DLD1 (cell line): Measurements from ENCODE around the gene EPHB2.
"Not testable (repeated sequence)": the region's sequence is repeated elsewhere in the genome, so short reads cannot be mapped to it uniquely, and the experiment has no call there.

ENCODE experiments used
- in situ Hi-C: cut with HindIII; loops from 2 replicates; pipeline ENCODE4 v1.10.0; 2017; ENCODE audit warnings: low sequenced_read_pairs

EPHB2 gene

DNA sequence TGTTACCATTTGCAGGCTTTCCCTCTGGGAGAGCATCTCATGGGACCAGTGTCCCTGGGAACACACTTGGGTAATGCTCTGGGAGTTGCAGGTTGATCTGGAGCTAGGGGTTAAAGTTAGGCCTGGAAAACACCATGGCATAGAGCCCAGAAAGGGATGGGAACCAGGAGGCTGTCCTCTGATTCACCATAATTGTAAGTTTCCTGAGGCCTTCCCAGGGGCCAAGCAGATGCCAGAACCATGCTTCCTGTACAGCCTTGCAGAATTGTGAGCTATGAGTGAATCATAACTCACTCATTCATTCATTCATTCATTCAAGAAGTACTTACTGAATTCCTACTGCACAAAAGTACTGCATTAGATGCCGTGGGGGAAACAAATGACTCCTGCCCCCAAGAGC lies 212.0 kb downstream of the EPHB2 start:
- in situ Hi-C loops = no loop called here

DNA sequence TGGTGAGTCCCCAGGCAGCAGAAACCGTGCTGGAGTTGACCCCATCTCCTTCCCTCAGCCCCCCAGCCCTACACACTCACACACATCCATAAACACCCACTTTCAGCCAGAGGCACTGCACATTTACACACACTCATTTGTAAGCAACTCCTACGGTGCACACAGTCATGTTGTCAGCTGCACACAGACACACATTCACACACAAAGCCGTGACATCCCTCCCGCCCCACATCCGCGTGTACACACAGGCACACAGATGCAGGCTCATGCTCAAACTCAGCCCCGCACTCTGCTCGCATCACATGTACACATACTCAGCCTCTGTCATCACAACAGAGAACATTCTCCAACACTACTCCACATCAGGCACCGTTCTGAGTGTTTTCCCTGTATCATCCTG lies 214.5 kb downstream of the EPHB2 start:
- in situ Hi-C loops = no loop called here

DNA sequence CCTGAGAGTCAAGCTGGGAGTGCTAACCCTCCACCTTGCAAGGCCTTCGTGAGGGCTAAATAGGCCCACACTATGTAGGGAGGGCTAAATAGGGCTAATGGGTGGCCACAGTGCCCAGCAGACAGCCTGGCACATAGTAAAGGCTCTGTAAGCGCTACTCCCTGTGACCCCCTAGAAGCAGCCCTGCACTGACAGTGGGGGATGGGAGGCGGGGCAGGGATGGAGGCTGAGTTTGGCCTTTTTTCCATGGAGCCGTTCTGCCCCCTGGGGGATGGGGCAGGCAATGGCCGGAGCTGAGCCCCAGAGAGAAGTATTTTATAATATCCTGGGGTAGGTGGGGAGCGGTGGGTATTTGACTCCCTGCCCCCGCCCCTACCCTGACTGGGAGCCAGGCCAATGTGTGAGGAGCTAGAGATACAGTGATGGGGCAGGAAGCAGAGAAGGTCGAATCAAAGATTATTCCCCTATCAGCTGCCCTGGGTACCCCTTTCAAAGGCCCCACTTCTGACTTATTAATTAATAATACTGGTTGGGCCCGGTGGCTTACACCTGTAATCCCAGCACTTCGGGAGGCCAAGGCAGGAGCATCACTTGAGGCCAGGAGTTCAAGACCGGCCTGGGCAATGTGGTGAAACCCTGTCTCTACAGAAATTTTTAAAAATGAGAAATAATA lies 219.7 kb downstream of the EPHB2 start:
- in situ Hi-C loops = no loop called here

GRCh38 chr1:22932803-22933470 lies 222.3 kb downstream of the EPHB2 start:
- in situ Hi-C loops = no loop called here

DNA sequence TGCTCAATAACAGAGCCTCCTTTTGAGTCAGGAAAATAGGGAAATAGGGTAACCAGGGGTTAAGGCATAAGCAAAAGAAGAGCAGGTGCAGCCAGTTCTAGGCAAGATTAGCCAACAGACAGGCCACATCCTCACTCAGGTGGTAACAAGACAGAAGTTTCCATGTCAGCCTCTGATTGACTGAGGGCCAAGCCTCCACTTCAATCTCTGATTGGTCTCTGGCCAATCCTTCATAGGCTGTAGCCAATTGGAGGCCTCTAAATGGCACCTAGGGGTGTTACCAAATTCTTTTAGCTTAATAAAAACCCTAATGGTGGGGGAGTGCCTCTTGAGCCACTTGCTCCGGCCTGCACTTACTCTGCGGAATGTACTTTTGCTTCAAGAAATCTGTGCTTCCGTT lies 224.8 kb downstream of the EPHB2 start:
- in situ Hi-C loops = no loop called here

GRCh38 chr1:22936681-22937080 lies 226.0 kb downstream of the EPHB2 start:
- in situ Hi-C loops = no loop called here

DNA sequence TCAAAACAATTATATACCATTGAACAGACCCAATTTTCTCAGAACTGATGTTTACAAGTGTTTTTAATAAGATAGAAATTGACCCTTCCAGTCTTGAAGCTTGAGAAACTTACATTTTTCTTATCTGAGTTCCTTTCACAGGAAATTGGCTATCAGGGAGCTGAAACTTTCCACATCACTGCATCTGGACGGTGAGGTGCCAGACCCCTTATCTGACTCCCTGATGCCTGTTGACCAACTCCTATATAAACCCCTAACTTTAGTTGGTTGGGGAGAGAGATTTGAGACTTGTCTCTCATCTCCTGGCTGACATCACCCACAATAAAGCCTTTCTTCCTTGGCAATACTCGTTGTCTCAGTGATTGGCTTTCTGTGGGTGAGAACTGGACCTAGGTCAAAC lies 230.6 kb downstream of the EPHB2 start:
- in situ Hi-C loops = no loop called here

DNA sequence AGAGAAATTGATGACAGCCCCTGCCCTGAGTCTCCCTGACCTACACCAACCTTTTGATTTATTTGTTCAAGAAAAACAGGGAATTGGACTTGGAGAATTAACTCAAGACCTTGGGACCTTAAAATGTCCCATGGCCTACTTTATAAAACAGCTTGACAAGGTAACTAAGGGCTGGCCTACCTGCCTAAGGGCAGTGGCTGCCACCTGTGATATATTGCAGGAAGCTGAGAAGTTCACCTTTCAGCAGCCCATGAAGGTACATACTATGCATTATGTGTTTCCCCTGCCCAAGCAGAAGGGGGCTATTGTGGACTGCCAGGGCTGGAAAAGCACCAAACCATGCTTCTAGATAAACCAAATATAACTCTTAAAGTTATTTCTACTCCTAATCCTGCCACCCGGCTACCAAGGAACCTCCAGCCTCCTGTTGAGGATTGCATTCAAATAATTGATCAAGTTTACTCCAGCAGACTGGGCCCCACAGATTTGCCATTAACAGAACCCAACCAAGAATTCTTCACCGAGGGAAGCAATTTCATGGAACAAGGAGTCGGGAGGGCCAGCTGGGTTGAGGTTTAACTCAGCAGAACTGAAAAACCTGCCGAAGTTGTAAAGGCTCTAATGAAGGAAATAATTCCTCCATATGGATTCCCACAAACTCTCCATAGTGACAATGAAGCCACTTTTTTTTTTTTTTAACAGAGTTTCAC lies 233.9 kb downstream of the EPHB2 start:
- in situ Hi-C loops = no loop called here

- in situ Hi-C loops = not testable (repeated sequence)
Measured at GRCh38 chr1:22945171-22945570, 234.5 kb downstream of the EPHB2 start.

DNA sequence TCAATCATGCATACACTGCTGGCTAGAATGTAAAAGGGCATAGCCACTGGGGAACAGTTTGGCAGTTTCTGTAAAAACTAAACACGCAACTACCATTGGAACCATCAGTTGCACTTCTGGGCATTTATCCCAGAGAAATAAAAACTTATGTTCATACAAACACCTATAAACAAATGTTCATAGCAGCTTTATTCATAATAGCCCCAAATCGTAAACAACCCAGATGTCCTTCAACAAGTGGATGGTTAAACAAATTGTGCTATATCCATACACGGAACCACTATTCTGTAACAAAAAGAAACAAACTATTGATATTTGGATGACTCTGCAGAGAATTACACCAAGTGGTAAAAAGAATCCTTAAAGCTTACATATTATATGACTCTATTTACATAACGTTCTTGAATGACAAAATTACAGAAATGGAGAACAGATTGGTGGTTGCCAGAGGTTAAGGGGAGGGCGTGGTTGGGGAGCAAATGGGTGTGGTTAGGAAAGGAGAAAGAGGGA lies 239.2 kb downstream of the EPHB2 start:
- in situ Hi-C loops = no loop called here

- in situ Hi-C loops = no loop called here
Measured at GRCh38 chr1:22951796-22952195, 241.2 kb downstream of the EPHB2 start.

DNA sequence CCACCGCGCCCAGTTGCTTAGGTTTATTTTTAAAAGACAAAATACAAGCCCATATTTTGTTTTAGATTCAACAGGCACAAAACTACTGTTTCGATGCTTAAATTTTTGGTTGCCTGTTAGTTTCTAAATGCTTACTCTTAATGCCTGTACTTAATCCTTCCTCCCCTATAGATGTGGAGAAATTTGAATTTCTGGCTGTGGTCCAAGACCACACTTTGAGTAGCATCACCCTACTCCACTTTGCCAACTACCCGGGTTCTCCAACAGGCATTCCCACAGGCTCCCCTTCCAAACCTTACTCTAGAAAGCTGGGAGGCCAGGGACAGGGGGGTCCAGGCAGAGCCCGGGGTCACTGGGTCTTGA lies 242.0 kb downstream of the EPHB2 start:
- in situ Hi-C loops = no loop called here

- in situ Hi-C loops = no loop called here
Measured at GRCh38 chr1:22953057-22953739, 242.6 kb downstream of the EPHB2 start.

DNA sequence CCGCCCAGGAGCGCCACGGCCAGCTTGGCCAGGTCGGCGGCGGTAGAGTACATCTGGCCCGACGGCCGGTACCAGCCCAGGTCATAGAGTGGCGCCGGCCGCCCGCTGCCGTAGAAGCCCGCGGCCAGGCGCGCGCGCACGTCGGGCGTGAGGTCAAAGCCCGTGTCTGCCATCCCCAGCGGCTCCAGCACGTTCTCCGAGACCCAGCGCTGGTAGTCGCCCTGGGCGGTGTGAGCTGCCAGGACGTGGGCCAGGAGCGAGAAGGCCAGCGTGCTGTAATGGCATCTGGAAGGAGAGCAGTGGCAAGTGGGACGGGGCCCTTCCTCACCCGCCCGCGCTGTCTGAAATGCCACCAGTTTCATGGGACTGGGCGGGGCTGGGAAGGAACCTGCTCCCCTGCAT lies 243.1 kb downstream of the EPHB2 start:
- in situ Hi-C loops = no loop called here

GRCh38 chr1:22955146-22955545 lies 244.5 kb downstream of the EPHB2 start:
- in situ Hi-C loops = no loop called here

- in situ Hi-C loops = no loop called here
Measured at GRCh38 chr1:22957066-22957465, 246.4 kb downstream of the EPHB2 start.

DNA sequence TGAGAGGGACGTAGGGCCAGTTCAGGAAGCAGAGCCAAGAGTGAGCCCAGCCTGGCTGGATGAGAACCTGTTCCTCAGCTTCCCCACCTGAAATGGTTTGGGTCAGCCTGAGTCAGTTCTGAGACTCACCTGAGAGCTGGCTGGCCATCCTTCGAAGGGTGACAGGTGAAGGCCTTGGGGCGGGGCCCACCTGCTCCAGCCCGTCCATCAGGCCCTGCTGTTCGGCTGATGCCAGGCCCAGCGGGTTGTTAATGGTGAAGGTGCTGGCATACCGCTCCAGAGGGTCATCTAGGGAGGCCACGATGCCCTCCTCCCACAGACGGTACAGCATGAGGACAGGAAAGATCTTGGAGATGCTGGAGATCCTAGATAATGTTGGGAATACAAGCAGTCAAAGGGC lies 247.9 kb downstream of the EPHB2 start:
- in situ Hi-C loops = no loop called here

GRCh38 chr1:22959545-22960360 lies 249.1 kb downstream of the EPHB2 start:
- in situ Hi-C loops = no loop called here

DNA sequence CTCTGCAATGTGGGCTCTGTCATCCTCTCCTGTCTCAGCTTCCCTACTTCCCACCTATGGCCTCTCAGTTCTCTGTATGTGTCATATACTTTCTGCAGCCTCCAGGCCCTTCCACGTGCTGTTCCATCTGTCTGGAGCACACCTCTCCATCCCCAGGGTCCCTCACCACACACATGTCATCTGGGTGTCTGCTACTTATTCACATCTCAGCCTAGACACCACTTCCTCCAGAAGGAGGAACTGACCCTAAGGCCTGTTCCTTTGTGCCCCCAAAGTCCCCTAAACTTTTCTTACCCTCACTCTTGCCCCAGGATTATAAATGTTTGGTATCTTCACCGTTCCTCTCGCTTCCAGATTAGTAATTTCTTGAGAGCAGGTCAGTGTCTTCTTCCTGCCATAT lies 251.9 kb downstream of the EPHB2 start:
- in situ Hi-C loops = no loop called here

DNA sequence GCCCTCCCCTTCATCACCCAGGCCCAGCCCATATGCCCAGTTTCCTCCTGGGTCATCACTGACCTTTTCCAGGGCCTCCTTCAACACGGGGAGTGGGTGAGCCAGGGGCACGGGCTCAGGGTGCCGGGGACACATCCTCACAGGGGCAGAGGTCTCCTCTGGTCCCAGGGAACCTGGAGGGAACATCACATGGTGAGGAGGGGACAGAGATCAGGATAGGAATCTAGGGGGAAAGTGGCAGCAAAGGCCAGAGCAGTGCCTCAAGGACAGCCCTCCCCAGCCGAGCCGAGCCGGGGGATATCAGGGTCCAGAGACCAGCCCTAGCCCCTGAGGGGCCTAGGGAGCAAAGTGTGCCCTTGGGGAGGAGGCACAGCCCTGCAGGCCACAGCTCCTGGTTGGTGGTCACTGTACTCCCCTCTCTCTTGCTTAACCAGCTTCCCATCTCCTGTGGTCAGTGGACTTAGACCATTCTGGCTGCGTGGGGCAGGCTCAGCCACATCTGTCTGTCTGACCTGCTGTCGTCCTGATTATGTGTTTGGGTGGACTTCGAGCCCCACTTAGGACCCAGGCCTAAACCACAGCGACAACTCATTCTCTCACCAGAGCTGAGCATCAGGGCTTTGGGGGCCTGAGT lies 252.5 kb downstream of the EPHB2 start:
- in situ Hi-C loops = no loop called here
